K562 (cell line): ENCODE results near the gene CLEC4C. TPM values are rescaled to one million over a fixed set of nuclear protein-coding genes. Genes with fewer than 3 reads are reported as not detected.

Experiments
- ARID3B ChIP-seq: fragments of 250-450 bp; sonication (Bioruptor Pico); IDR thresholded peaks from 2 replicates; pipeline ENCODE4 v1.4.0; 2020; ENCODE audit warnings: borderline replicate concordance
- CHCHD3 ChIP-seq: fragments of 250-450 bp; sonication (Bioruptor Pico); IDR thresholded peaks from 2 replicates; pipeline ENCODE4 v2.1.2; 2022; ENCODE audit warnings: mild to moderate bottlenecking
- HSF4 ChIP-seq: fragments of 250-450 bp; sonication (Bioruptor Pico); IDR thresholded peaks from 2 replicates; pipeline ENCODE4 v2.1.2; 2022; ENCODE audit warnings: mild to moderate bottlenecking, moderate library complexity, borderline replicate concordance
- NRF1 ChIP-seq, 2 experiments: fragments of 450-650 bp; IDR thresholded peaks in 1 of 2; conservative IDR thresholded peaks in 1 of 2; 2 replicates each; pipeline ENCODE4 v1.6.1; 2014; ENCODE audit warnings: mild to moderate bottlenecking in 2 of 2
- RB1 ChIP-seq: fragments of 450-650 bp; IDR thresholded peaks from 2 replicates; pipeline ENCODE4 v1.6.1; 2017; ENCODE audit warnings: low read depth, mild to moderate bottlenecking
- VEZF1 ChIP-seq: fragments of 200-800 bp; sonication (Bioruptor generic); IDR thresholded peaks from 2 replicates; pipeline ENCODE4 v1.6.1; 2017; ENCODE audit warnings: missing genetic modification characterization, missing compliant biosample characterization
- ZBTB26 ChIP-seq: fragments of 450-650 bp; formaldehyde crosslinking; IDR thresholded peaks from 2 replicates; pipeline ENCODE4 v1.4.0; 2022; ENCODE audit warnings: missing genetic modification characterization
- ZBTB7A ChIP-seq: IDR thresholded peaks from 2 replicates; pipeline ENCODE4 v1.6.1; 2011; ENCODE audit warnings: low read depth, mild to moderate bottlenecking, low read length, moderate library complexity, borderline replicate concordance; ENCODE audit not compliant: control insufficient read depth
- ZNF282 ChIP-seq: sonication (generic); formaldehyde crosslinking; IDR thresholded peaks from 2 replicates; pipeline ENCODE4 v1.8.1; 2023; ENCODE audit warnings: missing genetic modification reagents
- ZNF764 ChIP-seq: fragments of 250-450 bp; sonication (Bioruptor Pico); IDR thresholded peaks from 2 replicates; pipeline ENCODE4 v1.4.0; 2020; ENCODE audit warnings: low read depth, mild to moderate bottlenecking, moderate library complexity
- polyA plus RNA-seq, 8 experiments: library from polyadenylated mRNA; depleted of rRNA in 4 of 8; stranded (reverse) in 5 of 8; unstranded in 3 of 8; fragments of >200 nt; fragmentation: Nextera tagmentation in 2 of 8; fragmentation: Illumina TruSeq in 1 of 8; extraction: Ambion mirVana in 2 of 8; extraction: Trizol in 1 of 8; gene quantifications; 2 replicates each; pipeline versions ENCODE4 v1.2.1 to v1.2.3, GENCODE V29; 2011 to 2014; ENCODE audit warnings: inconsistent platforms in 1 of 8, missing spikeins in 1 of 8
- total RNA-seq, 7 experiments: library from RNA; depleted of rRNA in 6 of 7; stranded (reverse); fragments of >200 nt in 6 of 7; fragmentation: Illumina TruSeq in 2 of 7; extraction: Trizol in 2 of 7; gene quantifications; 2 replicates each; pipeline versions ENCODE4 v1.2.1 to v1.2.3, GENCODE V29; 2011 to 2021; ENCODE audit warnings: low replicate concordance in 1 of 7
- TF ChIP-seq, protein P1 (sequence below): fragments of 250-450 bp; sonication (Bioruptor Pico); IDR thresholded peaks from 2 replicates; pipeline ENCODE4 v1.8.0; 2022; ENCODE audit warnings: moderate library complexity, mild to moderate bottlenecking, inconsistent platforms
- TF ChIP-seq, protein P2 (sequence below): fragments of 250-450 bp; sonication (Bioruptor Pico); IDR thresholded peaks from 2 replicates; pipeline ENCODE4 v1.8.0; 2022; ENCODE audit warnings: inconsistent platforms, mild to moderate bottlenecking, moderate library complexity, borderline replicate concordance
- TF ChIP-seq, protein P3 (sequence below), 3 experiments: fragments of 200-800 bp in 1 of 3; sonication (Bioruptor generic) in 1 of 3; sonication (generic) in 1 of 3; formaldehyde crosslinking in 1 of 3; IDR thresholded peaks; 2 replicates each; pipeline versions ENCODE4 v1.6.1 to v1.8.0; 2016 to 2022; ENCODE audit warnings: mild to moderate bottlenecking in 2 of 3, missing compliant biosample characterization in 2 of 3, missing genetic modification characterization in 2 of 3, missing genetic modification reagents in 1 of 3
- TF ChIP-seq, protein P4 (sequence below): fragments of 250-450 bp; sonication (Bioruptor Pico); IDR thresholded peaks from 2 replicates; pipeline ENCODE4 v1.5.0; 2021; ENCODE audit warnings: mild to moderate bottlenecking, borderline replicate concordance

Gene CLEC4C
- total and polyA plus RNA-seq, 9 of the 15 experiments (the other 6 are each of a cell fraction or from before 2014, with no cell fraction given) = not detected

- TF ChIP-seq ZBTB7A (no peak), VEZF1 (CRISPR knock-in tag) (peak; percentile 48; the same call in 1 of the 2 replicates), ZNF764 (CRISPR knock-in tag) (no peak), ZNF282 (no peak), HSF4 (CRISPR knock-in tag) (no peak), RB1 (no peak), ZBTB26 (CRISPR knock-in tag) (no peak), ARID3B (CRISPR knock-in tag) (no peak), CHCHD3 (CRISPR knock-in tag) (no peak), NRF1 (conservative IDR thresholded peaks at IDR 0.05 in 1 of 2, IDR thresholded peaks at IDR 0.05 in 1 of 2) (no peak)
- TF ChIP-seq, protein P1, sequence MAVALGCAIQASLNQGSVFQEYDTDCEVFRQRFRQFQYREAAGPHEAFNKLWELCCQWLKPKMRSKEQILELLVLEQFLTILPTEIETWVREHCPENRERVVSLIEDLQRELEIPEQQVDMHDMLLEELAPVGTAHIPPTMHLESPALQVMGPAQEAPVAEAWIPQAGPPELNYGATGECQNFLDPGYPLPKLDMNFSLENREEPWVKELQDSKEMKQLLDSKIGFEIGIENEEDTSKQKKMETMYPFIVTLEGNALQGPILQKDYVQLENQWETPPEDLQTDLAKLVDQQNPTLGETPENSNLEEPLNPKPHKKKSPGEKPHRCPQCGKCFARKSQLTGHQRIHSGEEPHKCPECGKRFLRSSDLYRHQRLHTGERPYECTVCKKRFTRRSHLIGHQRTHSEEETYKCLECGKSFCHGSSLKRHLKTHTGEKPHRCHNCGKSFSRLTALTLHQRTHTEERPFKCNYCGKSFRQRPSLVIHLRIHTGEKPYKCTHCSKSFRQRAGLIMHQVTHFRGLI = peak; percentile 34; the same call in 1 of the 2 replicates
- TF ChIP-seq, protein P2, sequence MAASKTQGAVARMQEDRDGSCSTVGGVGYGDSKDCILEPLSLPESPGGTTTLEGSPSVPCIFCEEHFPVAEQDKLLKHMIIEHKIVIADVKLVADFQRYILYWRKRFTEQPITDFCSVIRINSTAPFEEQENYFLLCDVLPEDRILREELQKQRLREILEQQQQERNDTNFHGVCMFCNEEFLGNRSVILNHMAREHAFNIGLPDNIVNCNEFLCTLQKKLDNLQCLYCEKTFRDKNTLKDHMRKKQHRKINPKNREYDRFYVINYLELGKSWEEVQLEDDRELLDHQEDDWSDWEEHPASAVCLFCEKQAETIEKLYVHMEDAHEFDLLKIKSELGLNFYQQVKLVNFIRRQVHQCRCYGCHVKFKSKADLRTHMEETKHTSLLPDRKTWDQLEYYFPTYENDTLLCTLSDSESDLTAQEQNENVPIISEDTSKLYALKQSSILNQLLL = no peak
- TF ChIP-seq, protein P3, sequence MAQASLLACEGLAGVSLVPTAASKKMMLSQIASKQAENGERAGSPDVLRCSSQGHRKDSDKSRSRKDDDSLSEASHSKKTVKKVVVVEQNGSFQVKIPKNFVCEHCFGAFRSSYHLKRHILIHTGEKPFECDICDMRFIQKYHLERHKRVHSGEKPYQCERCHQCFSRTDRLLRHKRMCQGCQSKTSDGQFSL (CRISPR knock-in tag; IDR thresholded peaks at IDR 0.05) = no peak
- TF ChIP-seq, protein P3 (tag; IDR thresholded peaks at IDR 0.05) = no peak
- TF ChIP-seq, protein P4, sequence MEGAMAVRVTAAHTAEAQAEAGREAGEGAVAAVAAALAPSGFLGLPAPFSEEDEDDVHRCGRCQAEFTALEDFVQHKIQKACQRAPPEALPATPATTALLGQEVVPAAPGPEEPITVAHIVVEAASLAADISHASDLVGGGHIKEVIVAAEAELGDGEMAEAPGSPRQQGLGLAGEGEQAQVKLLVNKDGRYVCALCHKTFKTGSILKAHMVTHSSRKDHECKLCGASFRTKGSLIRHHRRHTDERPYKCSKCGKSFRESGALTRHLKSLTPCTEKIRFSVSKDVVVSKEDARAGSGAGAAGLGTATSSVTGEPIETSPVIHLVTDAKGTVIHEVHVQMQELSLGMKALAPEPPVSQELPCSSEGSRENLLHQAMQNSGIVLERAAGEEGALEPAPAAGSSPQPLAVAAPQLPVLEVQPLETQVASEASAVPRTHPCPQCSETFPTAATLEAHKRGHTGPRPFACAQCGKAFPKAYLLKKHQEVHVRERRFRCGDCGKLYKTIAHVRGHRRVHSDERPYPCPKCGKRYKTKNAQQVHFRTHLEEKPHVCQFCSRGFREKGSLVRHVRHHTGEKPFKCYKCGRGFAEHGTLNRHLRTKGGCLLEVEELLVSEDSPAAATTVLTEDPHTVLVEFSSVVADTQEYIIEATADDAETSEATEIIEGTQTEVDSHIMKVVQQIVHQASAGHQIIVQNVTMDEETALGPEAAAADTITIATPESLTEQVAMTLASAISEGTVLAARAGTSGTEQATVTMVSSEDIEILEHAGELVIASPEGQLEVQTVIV (CRISPR knock-in tag) = no peak
These were observed 1.7 kb upstream of the CLEC4C start (continued) for GRCh38 chr12:7748852-7749251.
